Middle frontal gyrus (tissue), 1 donor: ENCODE measurements around the gene TPH2.

Experiments used
- DNase-seq: peaks from one replicate; pipeline ENCODE4 v3.0.0-alpha.2; 2015; ENCODE audit warnings: low spot score; ENCODE audit errors: extremely low spot score

The TPH2 gene

GRCh38 chr12:71938728-71939385, at the start of gene TPH2:
Gene TPH2, plus strand, starts transcription at chr12:71938845. Its CDS starts 142 bp downstream, at chr12:71938987.
- DNase-seq = no peak

GRCh38 chr12:71890475-71890874, 48.2 kb upstream of the TPH2 start:
- no peak for DNase-seq

GRCh38 chr12:71892059-71892458, 46.6 kb upstream of the TPH2 start:
- DNase-seq = no peak

- no peak for DNase-seq
Measured at GRCh38 chr12:71896205-71896882, 42.3 kb upstream of the TPH2 start.

- no peak for DNase-seq
Measured at GRCh38 chr12:71900091-71900490, 38.6 kb upstream of the TPH2 start.

GRCh38 chr12:71904629-71905028, 34.0 kb upstream of the TPH2 start:
- no peak for DNase-seq

- no peak for DNase-seq
Measured at GRCh38 chr12:71935594-71935993, 3.1 kb upstream of the TPH2 start.

- no peak for DNase-seq
Measured at GRCh38 chr12:71940068-71940467, 1.4 kb downstream of the TPH2 start.

GRCh38 chr12:71941174-71941573, 2.5 kb downstream of the TPH2 start:
- no peak for DNase-seq

GRCh38 chr12:71942259-71942658, 3.6 kb downstream of the TPH2 start:
- no peak for DNase-seq

GRCh38 chr12:71942703-71943102, 4.1 kb downstream of the TPH2 start:
- DNase-seq = no peak

- no peak for DNase-seq
Measured at GRCh38 chr12:71945121-71945520, 6.5 kb downstream of the TPH2 start.

GRCh38 chr12:71945883-71946282, 7.2 kb downstream of the TPH2 start:
- no peak for DNase-seq

- DNase-seq = no peak
Measured at GRCh38 chr12:71947645-71948105, 9.0 kb downstream of the TPH2 start.

- DNase-seq = no peak
Measured at GRCh38 chr12:71948390-71948789, 9.7 kb downstream of the TPH2 start.

GRCh38 chr12:71949646-71950045, 11.0 kb downstream of the TPH2 start:
- no peak for DNase-seq

GRCh38 chr12:71950404-71950803, 11.8 kb downstream of the TPH2 start:
- DNase-seq = no peak

GRCh38 chr12:71950819-71951218, 12.2 kb downstream of the TPH2 start:
- no peak for DNase-seq

GRCh38 chr12:71954083-71954778, 15.6 kb downstream of the TPH2 start:
- DNase-seq = no peak

GRCh38 chr12:71954861-71955260, 16.2 kb downstream of the TPH2 start:
- DNase-seq = no peak

- DNase-seq = no peak
Measured at GRCh38 chr12:71955970-71956369, 17.3 kb downstream of the TPH2 start.

- DNase-seq = no peak
Measured at GRCh38 chr12:71958056-71958455, 19.4 kb downstream of the TPH2 start.
